Transverse colon (tissue), 3 donors: ENCODE results near the gene ZNF445.

Source experiments
- CTCF ChIP-seq, 5 experiments: fragments of 200-600 bp in 3 of 5; fragments of 450-650 bp in 2 of 5; sonication (generic) in 3 of 5; IDR thresholded peaks; 1 replicate in 2 of 5; 2 replicates in 3 of 5; pipeline ENCODE4 v1.5.1; 2016 to 2017; ENCODE audit warnings: antibody characterized with exemption in 5 of 5, inconsistent platforms in 3 of 5, mild to moderate bottlenecking in 2 of 5, moderate library complexity in 1 of 5
- EP300 ChIP-seq: sonication (generic); formaldehyde crosslinking; IDR thresholded peaks from one replicate; pipeline ENCODE4 v1.6.1; 2017; ENCODE audit warnings: antibody characterized with exemption, low read depth
- POLR2A ChIP-seq: fragments of 450-650 bp; IDR thresholded peaks from one replicate; pipeline ENCODE4 v1.6.1; 2016; ENCODE audit warnings: antibody characterized with exemption, mild to moderate bottlenecking, moderate library complexity

GRCh38 chr3:44504566-44504965, 27.1 kb upstream of the ZNF445 start:
- TF ChIP-seq EP300 (no peak), CTCF (IDR thresholded peaks at IDR 0.05) (no peak), POLR2A (no peak)
